ACC112 (cell line): ENCODE results near the gene UBALD2.
"Not testable (repeated sequence)": the region's sequence is repeated elsewhere in the genome, so short reads cannot be mapped to it uniquely, and the experiment has no call there.

Experiments
- H2AFZ ChIP-seq: fragments of 200-600 bp; sonication (generic); one replicate; pipeline ENCODE4 v1.6.0; 2017; ENCODE audit warnings: antibody characterized with exemption, low read length; ENCODE audit not compliant: unreplicated experiment
- H3K27ac ChIP-seq: fragments of 200-600 bp; sonication (generic); 2 replicates; pipeline ENCODE4 v1.5.1; 2014; ENCODE audit warnings: low read depth, mild to moderate bottlenecking, antibody characterized with exemption, low read length, moderate library complexity
- H3K27me3 ChIP-seq: fragments of 200-600 bp; sonication (generic); 2 replicates; pipeline ENCODE4 v1.6.1; 2014; ENCODE audit warnings: mild to moderate bottlenecking, antibody characterized with exemption, low read length, moderate library complexity, mixed read lengths; ENCODE audit not compliant: insufficient read depth
- H3K36me3 ChIP-seq: fragments of 200-600 bp; sonication (generic); 2 replicates; pipeline ENCODE4 v1.6.1; 2016; ENCODE audit warnings: mild to moderate bottlenecking, antibody characterized with exemption, low read length, moderate library complexity, mixed read lengths; ENCODE audit not compliant: insufficient read depth
- H3K4me1 ChIP-seq: fragments of 200-600 bp; sonication (generic); one replicate; pipeline ENCODE4 v1.6.1; 2016; ENCODE audit warnings: low read length, mixed read lengths; ENCODE audit not compliant: insufficient read depth, unreplicated experiment, control insufficient read depth
- H3K4me3 ChIP-seq: fragments of 200-600 bp; sonication (generic); 2 replicates; pipeline ENCODE4 v1.5.1; 2014; ENCODE audit warnings: mild to moderate bottlenecking, low read depth, low read length
- H3K79me2 ChIP-seq: fragments of 200-600 bp; sonication (generic); one replicate; pipeline ENCODE4 v1.6.0; 2016; ENCODE audit warnings: low read length; ENCODE audit not compliant: control insufficient read depth, unreplicated experiment, insufficient read depth

Gene UBALD2

GRCh38 chr17:76280650-76281049 is 15.5 kb downstream of the UBALD2 start:
- no peak overlapping the region for H3K27ac ChIP-seq

GRCh38 chr17:76281573-76282371 is 16.6 kb downstream of the UBALD2 start:
- no peaks in the 10 kb centered on the region for H3K4me1 ChIP-seq

More at GRCh38 chr17:76280650-76281049, 15.5 kb downstream of the UBALD2 start:
- Histone ChIP-seq H3K4me3 (no peak overlapping the region), H3K36me3 (no peaks in the 10 kb centered on the region), H3K79me2 (no peaks in the 10 kb centered on the region), H2AFZ (no peak overlapping the region), H3K27me3 (no peaks in the 10 kb centered on the region), H3K4me1 (no peaks in the 10 kb centered on the region)

GRCh38 chr17:76292567-76292966 is 27.4 kb downstream of the UBALD2 start:
- Histone ChIP-seq H3K36me3 (no peaks in the 10 kb centered on the region), H3K4me3 (no peak overlapping the region), H3K79me2 (no peaks in the 10 kb centered on the region), H3K4me1 (no peaks in the 10 kb centered on the region), H2AFZ (no peak overlapping the region), H3K27ac (no peak overlapping the region), H3K27me3 (no peaks in the 10 kb centered on the region)

More at GRCh38 chr17:76281573-76282371, 16.6 kb downstream of the UBALD2 start:
- H3K79me2 ChIP-seq = no peaks in the 10 kb centered on the region
- no peak overlapping the region for H3K4me3 ChIP-seq
- H3K27ac ChIP-seq = no peak overlapping the region
- no peaks in the 10 kb centered on the region for H3K27me3 ChIP-seq
- H3K36me3 ChIP-seq = no peaks in the 10 kb centered on the region
- no peak overlapping the region for H2AFZ ChIP-seq

GRCh38 chr17:76293106-76293505 is 28.0 kb downstream of the UBALD2 start:
- no peaks in the 10 kb centered on the region for H3K4me1 ChIP-seq
- no peaks in the 10 kb centered on the region for H3K79me2 ChIP-seq
- no peak overlapping the region for H3K27ac ChIP-seq
- H3K27me3 ChIP-seq = no peaks in the 10 kb centered on the region
- H3K4me3 ChIP-seq = no peak overlapping the region
- no peak overlapping the region for H2AFZ ChIP-seq
- H3K36me3 ChIP-seq = no peaks in the 10 kb centered on the region

- Histone ChIP-seq H3K36me3 (no peaks in the 10 kb centered on the region), H3K79me2 (no peaks in the 10 kb centered on the region), H3K4me3 (no peak overlapping the region), H2AFZ (no peak overlapping the region), H3K27me3 (no peaks in the 10 kb centered on the region), H3K4me1 (no peaks in the 10 kb centered on the region), H3K27ac (no peak overlapping the region)
Measured at GRCh38 chr17:76296186-76296585, 31.0 kb downstream of the UBALD2 start.

GRCh38 chr17:76296889-76297288 is 31.7 kb downstream of the UBALD2 start:
- no peaks in the 10 kb centered on the region for H3K27me3 ChIP-seq
- no peaks in the 10 kb centered on the region for H3K4me1 ChIP-seq
- H3K36me3 ChIP-seq = no peaks in the 10 kb centered on the region
- no peak overlapping the region for H3K4me3 ChIP-seq
- no peak overlapping the region for H3K27ac ChIP-seq
- no peaks in the 10 kb centered on the region for H3K79me2 ChIP-seq
- H2AFZ ChIP-seq = no peak overlapping the region

- no peaks in the 10 kb centered on the region for H3K4me1 ChIP-seq
- no peak overlapping the region for H2AFZ ChIP-seq
- H3K27ac ChIP-seq = no peak overlapping the region
- no peaks in the 10 kb centered on the region for H3K36me3 ChIP-seq
- H3K27me3 ChIP-seq = no peaks in the 10 kb centered on the region
- H3K4me3 ChIP-seq = no peak overlapping the region
- no peaks in the 10 kb centered on the region for H3K79me2 ChIP-seq
Measured at GRCh38 chr17:76297436-76297835, 32.3 kb downstream of the UBALD2 start.

GRCh38 chr17:76304226-76305134 is 39.3 kb downstream of the UBALD2 start:
- no peaks in the 10 kb centered on the region for H3K27me3 ChIP-seq
- no peaks in the 10 kb centered on the region for H3K79me2 ChIP-seq
- H3K4me1 ChIP-seq = no peaks in the 10 kb centered on the region
- no peak overlapping the region for H2AFZ ChIP-seq
- H3K27ac ChIP-seq = no peak overlapping the region
- H3K36me3 ChIP-seq = no peaks in the 10 kb centered on the region
- H3K4me3 ChIP-seq = no peak overlapping the region

- H2AFZ ChIP-seq, H3K4me1 ChIP-seq, H3K27ac ChIP-seq, H3K36me3 ChIP-seq, H3K27me3 ChIP-seq, H3K79me2 ChIP-seq, H3K4me3 ChIP-seq: not testable (repeated sequence)
Measured at GRCh38 chr17:76305135-76305454, 39.9 kb downstream of the UBALD2 start.

GRCh38 chr17:76307299-76307965 is 42.3 kb downstream of the UBALD2 start:
- Histone ChIP-seq H3K36me3 (peaks cover 7% of the 10 kb centered on the region), H2AFZ (no peak overlapping the region), H3K27me3 (no peaks in the 10 kb centered on the region), H3K27ac (no peak overlapping the region), H3K4me1 (no peaks in the 10 kb centered on the region), H3K4me3 (no peak overlapping the region), H3K79me2 (no peaks in the 10 kb centered on the region)
